Measurements from ENCODE around the gene GALNT17.

DNA sequence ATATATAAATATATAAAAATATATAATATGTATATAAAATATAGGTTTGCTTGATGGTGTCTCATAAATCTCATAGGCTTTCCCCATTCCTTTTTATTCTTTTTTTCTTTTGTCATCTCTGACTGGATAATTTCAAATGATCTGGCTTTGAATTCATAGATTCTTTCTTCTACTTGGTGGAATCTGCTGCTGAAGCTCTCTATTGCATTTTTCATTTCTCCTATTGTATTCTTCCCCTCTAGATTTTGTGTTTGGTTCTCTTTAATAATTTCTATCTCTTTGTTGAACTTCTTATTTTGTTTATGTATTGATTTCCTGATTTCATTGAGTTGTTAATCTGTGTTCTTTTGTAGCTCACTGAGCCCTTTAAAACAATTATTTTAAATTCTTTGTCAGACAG is 629.4 kb downstream of the GALNT17 start:
- TF ChIP-seq, protein P1, sequence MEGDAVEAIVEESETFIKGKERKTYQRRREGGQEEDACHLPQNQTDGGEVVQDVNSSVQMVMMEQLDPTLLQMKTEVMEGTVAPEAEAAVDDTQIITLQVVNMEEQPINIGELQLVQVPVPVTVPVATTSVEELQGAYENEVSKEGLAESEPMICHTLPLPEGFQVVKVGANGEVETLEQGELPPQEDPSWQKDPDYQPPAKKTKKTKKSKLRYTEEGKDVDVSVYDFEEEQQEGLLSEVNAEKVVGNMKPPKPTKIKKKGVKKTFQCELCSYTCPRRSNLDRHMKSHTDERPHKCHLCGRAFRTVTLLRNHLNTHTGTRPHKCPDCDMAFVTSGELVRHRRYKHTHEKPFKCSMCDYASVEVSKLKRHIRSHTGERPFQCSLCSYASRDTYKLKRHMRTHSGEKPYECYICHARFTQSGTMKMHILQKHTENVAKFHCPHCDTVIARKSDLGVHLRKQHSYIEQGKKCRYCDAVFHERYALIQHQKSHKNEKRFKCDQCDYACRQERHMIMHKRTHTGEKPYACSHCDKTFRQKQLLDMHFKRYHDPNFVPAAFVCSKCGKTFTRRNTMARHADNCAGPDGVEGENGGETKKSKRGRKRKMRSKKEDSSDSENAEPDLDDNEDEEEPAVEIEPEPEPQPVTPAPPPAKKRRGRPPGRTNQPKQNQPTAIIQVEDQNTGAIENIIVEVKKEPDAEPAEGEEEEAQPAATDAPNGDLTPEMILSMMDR (IDR thresholded peaks at IDR 0.05) = no peak
- no peak for TF ChIP-seq POLR2A (IDR thresholded peaks at IDR 0.05)

Data from heart left ventricle (tissue), 13 donors.